ENCODE data around the gene PACSIN2.
"Not testable (repeated sequence)": the region's sequence is repeated elsewhere in the genome, so short reads cannot be mapped to it uniquely, and the experiment has no call there.

The PACSIN2 gene, protein sequence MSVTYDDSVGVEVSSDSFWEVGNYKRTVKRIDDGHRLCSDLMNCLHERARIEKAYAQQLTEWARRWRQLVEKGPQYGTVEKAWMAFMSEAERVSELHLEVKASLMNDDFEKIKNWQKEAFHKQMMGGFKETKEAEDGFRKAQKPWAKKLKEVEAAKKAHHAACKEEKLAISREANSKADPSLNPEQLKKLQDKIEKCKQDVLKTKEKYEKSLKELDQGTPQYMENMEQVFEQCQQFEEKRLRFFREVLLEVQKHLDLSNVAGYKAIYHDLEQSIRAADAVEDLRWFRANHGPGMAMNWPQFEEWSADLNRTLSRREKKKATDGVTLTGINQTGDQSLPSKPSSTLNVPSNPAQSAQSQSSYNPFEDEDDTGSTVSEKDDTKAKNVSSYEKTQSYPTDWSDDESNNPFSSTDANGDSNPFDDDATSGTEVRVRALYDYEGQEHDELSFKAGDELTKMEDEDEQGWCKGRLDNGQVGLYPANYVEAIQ

DNA sequence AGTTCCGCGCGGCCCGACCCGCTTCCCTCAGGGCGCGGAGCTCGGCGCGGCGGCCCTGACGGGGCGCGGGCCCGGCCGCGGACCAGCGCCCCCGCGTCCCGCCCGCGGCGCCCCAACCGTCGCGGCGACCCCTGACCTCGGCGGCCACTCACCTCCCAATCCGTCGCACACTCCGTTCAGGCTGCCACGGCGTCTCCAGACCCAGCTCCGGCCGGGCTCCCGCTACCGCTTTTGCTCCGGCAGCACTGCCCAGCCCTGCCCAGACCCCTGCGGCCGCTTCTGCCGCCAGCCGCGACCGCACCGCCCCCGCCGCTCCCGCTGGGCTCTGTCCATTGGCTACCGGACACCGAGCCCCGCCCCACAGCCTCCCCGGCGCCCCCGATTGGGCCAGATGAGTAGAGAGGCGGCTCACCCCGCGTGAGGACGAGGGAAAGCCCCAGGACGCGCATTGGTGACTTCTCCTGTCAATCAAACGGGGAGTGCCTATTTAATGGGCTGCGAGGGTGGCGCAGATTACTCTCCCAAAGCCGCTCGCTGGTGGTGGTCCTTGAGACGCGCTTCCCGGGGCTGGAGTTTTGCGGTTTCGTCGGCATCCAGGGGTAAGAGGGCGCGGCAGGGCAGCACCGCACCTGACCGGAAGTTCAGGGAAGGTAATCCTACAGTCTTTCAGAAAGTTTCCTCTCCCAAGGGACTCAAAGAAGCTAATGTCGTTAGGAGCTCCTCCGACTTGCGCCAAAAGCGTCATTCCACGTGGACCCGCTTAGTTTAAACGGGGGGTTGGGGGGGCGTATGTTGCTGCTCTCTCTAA is at the start of gene PACSIN2:
TSS of gene PACSIN2 (minus strand) at position 281 of the 808 bp plus-strand sequence. CDS start 103,069 bp downstream, outside the sequence.
- peak; percentile 95 for DNase-seq (ENCODE audit: low spot score)

DNA sequence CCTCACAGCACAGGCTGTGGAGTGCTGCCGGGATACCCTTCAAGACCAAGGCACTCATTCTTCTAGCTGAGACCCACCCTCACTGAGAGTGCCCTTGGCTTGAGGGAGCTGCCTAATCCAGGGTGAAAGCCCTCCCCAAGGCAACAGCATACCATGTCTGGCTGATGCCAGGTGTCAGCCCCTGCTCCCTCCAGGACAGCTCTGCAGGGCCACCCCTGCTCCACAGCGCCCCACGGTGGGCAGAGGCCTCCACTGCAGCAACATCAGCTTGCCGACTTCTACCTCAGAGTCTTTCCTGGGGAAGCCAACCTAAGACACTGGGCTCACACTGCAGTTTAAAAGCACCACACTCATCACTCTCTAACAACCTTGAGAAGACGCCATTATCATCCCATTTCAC is 45.2 kb upstream of the PACSIN2 start:
- peak; percentile 21 for DNase-seq (ENCODE audit: low spot score)

DNA sequence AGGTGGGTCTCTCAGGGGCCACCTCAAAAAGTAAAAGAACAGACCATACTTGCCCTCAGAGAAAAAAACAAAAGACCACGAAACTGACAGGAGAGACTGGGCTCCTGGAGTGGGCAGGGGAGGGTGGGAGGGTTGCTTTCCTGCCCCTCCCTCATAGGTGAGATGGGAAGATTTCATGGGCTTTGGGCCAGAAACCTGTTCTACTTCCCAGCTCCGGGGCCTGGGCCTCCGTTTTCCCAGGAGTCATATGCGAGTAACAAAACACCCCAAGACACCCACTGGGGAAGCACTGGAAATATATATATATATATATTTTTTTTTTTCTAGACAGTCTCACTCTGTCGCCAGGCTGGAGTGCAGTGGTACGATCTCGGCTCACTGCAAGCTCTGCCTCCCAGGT is 42.7 kb upstream of the PACSIN2 start:
- no peak for DNase-seq (ENCODE audit: low spot score)

DNA sequence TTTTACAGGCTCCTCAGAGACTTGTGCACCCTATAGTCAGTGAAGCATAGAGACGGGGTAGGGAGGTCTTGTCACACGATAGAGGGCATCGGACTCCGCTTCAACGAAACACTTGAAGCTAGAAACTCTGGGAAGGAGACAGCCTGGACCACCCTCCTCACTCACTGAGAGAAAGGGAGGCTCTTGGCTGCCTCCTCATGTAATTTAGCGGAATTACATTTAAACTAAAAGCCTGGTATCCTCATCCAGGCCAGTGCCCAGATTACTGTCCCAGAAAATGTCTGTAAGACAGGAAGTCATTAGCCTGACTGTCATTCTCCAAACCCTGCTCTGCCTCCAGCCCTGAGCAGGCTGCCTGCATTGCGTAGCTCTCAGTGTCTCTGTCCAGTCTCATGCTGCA is 38.2 kb upstream of the PACSIN2 start:
- no peak for DNase-seq (ENCODE audit: low spot score)

DNA sequence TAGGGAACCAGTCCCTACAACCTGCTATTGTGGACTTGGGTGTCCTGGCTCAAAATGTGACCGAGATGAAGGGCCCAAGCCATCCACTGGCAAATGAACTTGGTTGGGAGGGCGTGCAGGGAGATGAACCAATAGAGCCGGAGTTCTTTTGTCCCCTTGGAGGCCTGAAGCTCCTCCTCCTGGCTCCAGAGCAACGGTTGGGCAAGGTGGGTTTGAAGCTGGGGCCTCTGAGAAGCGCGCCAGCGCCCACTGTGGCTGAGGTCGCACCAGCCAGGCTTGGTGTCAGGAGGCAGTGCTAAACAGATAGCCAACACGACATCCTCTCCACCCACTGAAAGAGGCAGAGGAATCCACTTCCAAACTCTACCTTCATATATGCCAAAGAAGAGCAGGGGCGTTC is 36.0 kb upstream of the PACSIN2 start:
- DNase-seq (ENCODE audit: low spot score): no peak

DNA sequence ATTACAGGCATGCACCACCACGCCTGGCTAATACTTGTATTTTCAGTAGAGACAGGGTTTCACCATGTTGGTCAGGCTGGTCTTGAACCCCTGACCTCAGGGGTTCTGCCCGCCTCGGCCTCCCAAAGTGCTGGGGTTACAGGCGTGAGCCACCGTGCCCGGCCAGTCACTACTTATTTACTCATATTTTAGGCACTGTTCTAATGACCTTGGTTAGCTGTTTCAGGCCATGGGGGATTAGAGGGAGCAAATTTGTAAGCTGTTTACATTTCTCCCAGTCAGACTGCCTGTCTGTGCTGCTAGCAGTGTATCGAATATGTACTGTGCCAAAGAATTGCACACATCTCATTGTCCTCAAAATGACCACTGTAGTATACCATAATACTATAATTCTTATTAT is 32.7 kb upstream of the PACSIN2 start:
- DNase-seq (ENCODE audit: low spot score): no peak

DNA sequence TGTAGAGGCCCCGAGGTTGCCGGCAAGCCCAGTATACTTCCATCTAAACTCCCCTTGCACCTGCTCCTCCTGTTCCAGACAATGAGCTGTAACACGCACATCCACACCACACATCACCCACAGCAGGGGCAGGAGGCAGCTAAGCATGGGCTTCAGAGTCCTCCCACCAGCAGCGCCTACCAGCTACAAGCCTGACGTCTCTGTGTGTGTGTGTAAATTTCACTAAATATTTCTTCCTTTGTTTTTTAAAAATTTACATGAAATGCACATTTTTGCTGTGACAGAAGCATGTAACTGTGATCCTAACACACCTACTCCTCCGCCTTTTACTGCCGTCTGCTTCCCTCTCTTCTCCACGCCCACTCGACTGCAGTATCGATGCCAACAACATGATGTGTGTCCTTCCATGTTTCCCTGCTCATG is 29.4 kb upstream of the PACSIN2 start:
- no peak for DNase-seq (ENCODE audit: low spot score)

DNA sequence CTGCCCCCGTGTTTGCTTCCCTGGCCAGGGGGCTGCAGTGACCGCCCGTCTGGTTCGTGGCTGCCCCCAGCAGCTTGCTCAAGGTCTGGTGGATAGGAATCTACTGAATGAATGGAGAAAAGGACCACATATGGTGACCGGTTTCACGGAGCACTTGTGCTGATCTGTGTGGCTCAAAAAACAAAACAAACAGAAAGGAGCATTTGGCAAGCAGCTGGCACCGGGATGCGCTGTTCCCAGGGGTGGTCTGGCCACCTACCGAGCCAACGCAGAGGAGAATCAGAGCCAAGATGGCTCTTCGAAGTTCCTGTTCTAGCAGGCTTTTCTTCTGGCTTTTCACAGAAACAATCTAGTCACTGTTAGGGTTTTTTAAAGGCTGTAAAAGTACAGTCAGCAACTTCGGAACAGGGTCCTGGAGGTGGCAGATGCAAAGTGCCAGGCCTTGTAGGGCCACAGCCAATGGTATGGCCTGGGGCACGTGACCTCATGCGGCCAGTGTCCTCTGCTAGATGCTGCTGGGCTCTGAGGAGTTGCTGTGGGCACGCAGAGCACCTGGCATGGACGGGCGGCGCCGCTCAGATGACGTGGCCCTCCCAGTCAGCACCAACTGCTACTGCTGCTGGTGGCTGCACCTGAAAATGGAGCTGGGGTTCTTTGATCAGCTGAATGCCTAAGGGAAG is 27.3 kb upstream of the PACSIN2 start:
- DNase-seq (ENCODE audit: low spot score): no peak

DNA sequence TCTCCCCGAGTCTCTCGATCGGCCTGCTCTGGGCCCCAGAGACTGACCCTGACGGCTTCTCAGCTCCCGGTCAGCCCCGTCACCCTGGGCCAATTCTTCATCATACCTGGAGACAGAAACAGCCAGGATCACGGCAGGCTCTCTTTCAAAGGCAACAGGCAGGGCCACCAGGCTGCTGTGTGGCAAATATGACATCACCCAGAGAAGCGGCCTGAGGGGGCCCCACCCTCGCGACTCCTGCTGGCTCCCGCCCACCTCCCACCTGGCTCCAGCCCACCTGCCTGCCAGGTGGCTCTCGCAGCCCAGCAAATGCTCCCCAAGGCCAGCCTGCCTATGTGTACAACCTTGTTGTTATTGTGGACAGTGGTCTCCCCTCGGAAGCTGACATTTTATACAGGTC is 24.9 kb upstream of the PACSIN2 start:
- no peak for DNase-seq (ENCODE audit: low spot score)

DNA sequence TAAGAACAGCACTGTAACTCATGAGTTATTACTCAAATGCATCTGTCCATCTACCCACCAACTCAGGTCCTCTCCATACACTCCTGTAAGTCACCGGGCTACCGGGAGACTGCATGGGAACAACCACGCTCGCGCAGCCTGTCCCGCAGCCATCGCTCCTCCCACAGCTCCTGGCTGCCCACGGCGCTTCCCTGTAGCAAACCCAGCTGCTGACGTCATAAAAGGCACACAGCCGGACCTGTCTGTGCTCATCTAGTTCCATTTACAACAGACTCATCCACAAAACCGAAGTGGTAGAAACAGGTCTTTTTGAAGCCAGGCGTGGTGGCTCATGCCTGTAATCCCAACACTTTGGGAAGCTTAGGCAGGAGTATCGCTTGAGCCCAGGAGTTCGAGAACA is 23.4 kb upstream of the PACSIN2 start:
- DNase-seq (ENCODE audit: low spot score): no peak

DNA sequence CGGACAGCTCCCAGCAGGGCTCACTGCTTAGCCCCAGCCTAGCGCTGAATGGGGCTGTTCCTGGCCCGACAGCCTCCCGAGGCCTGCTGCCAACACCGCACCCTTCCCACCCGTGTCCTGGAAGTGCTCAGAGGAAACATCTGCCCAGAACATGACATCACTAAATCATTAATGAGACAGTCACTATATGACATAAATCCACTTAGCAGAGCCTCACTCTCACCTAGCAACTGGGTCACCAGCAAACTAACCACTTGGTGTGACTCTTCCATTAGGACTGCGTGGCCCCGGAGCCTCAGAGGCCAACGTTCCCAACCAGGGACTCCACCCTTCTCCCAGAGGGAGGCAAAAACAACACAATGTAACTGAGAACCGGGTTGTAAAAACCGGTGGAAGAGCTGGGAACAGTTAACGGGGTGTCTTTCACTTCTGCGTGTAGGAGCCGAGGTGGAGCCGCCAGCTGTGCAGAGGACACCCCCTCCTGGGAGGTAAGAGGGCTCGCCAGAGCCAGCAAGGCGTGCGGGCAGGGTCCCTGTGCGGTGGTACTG is 21.4 kb upstream of the PACSIN2 start:
- DNase-seq (ENCODE audit: low spot score): peak; percentile 87

DNA sequence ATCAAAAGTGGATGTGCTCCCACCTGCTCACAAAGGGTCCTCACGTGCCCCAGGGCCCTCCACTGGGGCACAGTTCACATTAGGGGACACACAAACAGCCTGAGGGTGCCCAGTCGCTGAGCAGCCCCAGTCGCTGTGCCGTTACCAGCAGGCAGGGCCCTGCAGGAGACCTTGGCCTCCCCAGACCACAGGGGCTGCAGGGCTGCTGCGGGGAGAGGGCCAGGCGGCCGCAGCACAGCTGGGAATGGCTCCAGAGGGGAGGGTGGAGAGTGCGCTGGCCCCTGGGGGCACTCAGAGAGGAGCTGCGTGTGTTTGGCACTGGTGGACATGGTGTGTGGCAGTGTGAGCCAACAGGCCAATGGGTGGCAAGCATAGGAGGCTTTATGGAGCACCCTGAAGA is 20.3 kb upstream of the PACSIN2 start:
- no peak for DNase-seq (ENCODE audit: low spot score)

DNA sequence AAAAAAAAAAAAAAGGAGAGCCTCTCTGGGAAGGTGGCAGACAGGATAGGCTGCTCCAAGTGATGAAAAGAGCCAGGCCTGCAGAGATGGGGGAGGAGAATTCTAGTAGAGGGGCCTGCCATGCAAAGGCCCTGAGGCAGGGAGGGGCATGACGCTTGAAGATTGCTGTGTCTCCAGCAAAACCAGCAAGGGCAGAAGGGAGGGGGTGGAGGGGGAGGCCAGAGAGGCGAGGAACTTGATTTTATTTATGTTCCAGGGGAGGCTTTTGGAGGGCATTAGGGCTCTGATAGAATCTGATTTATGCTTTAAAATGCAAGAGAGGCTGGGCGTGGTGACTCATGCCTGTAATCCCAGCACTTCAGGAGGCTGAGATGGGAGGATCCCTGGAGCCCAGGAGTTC is 16.7 kb upstream of the PACSIN2 start:
- no peak for DNase-seq (ENCODE audit: low spot score)

DNA sequence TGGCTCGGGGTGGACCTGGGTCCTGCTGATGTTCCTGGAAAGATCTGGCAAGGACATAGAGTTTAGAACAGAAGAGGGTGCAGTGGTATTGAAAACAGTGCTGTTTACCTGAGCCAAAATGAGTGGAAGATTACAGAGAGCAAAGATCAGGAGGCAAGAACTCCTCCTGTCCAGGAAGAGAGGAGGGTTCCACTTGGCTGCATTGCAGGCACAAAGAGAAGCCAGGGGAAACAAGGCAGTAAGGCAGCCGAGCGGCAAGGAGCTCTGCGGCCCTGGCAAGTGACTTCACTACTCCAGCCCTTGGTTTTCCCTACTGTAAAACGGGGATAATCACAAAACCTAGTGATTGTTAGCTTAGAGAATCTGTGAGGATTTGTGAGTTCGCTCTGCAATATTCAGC is 3.7 kb upstream of the PACSIN2 start:
- DNase-seq (ENCODE audit: low spot score): no peak

DNA sequence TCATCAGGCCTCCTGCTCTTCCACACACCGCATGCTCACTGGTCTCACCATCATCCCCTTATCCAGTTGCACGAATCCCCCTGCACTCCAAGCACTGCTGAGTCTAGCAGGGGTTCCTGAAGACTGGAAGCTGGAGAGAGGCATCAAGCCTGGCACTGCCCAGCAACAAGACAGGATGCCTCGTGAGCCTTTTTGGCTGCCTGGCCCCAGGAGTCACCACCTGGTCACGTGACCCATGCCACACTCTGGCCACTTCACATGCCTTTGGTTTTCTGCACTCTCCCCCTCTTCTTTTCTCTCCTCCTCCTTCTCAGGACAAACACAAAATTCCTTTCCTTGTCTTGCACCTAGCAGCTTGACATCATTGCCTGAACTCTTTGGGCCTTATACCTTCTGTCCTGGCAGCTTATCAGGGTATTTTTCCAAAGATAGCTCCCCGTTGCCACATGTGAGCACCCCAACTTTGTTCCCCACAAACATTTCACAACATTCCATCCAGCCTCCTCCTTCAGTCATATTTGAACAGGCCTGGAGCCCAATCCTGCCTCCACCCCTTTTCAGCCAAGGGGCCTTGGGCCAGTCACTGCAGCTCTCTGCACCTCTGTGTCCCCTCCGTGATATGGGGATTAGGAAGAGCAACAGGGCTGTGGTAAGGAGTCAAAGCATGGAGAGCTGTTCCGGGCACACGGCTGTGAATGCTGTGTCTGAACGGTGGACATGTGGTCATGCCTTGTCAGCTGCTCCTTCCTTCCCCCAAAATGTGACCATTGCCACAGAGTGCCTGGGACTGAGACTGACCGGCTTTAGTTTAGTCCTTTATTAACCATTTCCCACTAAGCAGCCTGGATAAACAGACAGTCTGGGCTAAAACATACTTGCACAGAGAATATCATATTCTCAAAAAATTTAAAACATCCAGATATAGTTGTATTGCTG is 2.8 kb upstream of the PACSIN2 start:
- no peak for DNase-seq (ENCODE audit: low spot score)

DNA sequence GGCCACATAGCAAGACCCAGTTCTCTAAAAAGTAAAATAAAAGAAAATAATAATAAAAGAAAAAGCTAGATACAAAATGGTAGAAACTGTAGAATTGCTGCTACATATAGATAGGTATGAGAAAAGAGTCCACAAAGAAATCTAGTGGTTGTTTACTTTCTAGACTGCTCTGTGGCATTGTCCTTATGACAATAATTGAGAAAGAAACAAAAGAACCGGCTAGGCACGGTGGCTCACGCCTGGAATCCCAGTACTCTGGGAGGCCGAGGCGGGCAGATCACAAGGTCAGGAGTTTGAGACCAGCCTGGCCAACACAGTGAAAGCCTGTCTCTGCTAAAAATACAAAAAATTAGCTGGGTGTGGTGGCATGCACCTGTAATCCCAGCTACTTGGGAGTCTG is 1.2 kb upstream of the PACSIN2 start:
- not testable (repeated sequence) for DNase-seq (ENCODE audit: low spot score)

DNA sequence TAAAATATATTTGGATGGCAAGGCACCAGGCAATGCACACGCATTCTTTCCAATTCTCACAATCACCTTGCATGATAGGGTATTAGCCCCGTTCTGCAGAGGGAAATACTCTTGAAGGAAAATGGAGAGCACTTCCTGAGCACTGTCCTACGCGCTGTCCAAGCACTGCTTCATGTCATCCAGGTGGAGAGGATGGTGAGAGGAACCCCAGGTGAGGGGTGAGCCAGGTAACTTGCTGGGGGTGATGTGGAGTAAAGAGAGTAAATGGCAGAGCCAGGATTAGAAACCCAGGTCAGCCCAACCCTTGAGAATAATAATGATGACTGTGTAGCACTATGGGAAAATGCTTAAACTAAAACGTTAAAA is 711 bp upstream of the PACSIN2 start:
- DNase-seq (ENCODE audit: low spot score): no peak

DNA sequence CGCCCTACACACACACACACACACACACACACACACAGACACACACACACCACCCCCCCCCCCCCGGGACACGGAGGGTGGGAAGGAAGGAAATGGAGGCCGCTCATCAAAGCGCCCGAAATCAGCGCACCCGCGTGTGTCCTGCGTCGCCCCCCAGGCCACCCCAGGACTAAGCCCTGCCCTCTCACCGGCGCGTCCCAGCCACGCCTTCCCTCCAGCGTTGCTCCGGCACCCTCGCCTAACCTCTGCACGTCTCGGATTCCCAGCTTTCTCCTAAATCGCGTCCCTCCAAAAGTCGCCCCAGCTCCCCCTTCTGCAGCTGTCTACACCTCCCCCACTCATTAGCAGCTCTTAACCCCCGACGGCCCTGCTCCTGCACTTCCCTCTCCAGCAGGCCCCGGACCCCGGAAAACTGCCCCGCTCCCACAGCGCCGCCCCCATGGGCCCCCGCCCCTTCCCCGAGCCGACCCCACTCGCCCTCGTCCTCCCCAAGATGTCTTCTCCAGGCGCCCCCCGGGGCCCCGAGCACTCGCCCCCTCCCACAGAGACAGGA is 557 bp downstream of the PACSIN2 start:
- no peak for DNase-seq (ENCODE audit: low spot score)

DNA sequence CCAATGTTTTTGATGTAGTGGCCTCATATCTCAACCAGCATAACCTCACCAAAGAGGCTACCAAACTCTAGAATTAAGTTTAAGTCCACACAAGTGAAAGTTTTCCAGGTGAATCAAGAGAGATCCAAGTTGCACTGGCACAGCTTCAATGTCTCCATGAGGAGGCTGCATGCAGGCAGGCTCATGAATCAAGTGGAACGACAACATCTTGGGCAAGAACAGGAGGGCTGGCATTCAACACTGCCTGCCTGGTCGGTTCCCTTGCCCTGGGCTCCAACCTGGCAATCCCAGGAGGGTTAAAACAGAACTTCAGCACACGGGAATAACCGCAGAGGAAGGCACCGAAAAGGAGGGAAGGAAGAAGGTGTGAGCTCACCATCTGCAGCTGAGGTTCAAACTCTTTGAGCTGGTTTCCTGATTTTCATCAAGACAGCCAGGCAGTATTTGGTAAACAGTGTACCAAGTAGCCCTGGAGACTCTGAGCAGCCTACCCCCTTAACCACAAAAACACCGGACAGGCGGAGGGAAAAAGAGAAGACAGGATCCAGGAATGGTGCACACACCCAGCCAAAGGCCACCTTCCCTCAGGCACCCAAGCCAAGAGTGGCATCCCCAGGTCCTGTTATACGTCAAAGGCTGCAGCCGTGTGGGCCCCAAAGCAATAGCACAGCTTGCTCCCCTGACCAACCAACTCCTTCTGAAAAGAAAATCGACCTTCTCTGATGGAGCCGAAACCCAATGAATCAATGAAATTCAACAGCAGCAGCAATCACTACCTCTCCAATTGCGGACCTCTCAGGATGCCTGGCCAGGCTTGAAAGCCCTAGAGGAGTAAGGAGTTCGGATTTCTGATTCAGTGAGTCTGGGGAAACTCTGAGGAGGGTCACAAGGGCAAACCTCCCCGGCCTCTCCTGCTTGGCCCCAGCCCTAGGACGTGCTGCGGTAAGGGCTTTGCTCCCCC is 1.3 kb downstream of the PACSIN2 start:
- no peak for DNase-seq (ENCODE audit: low spot score)

DNA sequence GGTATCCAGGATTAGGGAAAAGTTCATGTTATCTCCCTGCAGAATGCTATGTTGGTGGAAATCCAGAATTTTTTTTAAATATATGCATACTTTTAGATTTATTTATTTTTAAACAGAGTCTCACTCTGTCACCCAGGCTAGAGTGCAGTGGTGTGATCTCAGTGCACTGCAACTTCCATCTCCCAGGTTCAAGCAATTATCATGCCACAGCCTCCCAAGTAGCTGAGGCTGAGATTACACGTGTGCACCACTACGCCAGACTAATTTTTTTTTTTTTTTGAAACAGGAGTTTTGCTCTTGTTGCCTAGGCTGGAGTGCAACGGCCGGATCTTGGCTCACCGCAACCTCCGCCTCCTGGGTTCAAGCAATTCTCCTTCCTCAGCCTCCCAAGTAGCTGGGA is 2.6 kb downstream of the PACSIN2 start:
- DNase-seq (ENCODE audit: low spot score): no peak
